HepG2 (cell line): ENCODE data around the gene SHISA6. TPM values are rescaled to one million over a fixed set of nuclear protein-coding genes. Genes with fewer than 3 reads are reported as not detected.

Source experiments
- ATAC-seq: fragments of 200-7000 bp; cut with Tn5 transposase; 3 replicates; pipeline ENCODE4 v1.9.1; 2020; ENCODE audit warnings: mild to moderate bottlenecking, moderate library complexity
- BruUV-seq: library from RNA; stranded (reverse); fragments of 400-500 nt; replicated peaks from 2 replicates; lab custom pipeline; 2021; lab: Mats Ljungman, UMichigan
- CTCF ChIA-PET: fragments of 300-600 bp; formaldehyde crosslinking; extraction: SDS; loops from one replicate; lab custom pipeline; 2021; ENCODE audit warnings: low total read pairs, inconsistent platforms, low intra/inter-chr PET ratio; lab: Yijun Ruan, JAX
- POLR2A ChIA-PET: fragments of 350-600 bp; sonication (Branson Sonifier 250); formaldehyde crosslinking; loops from one replicate; lab custom pipeline; 2020; ENCODE audit warnings: antibody characterized with exemption, inconsistent platforms; lab: Yijun Ruan, JAX
- DNase-seq: peaks from one replicate; pipeline ENCODE4 v3.0.0-alpha.2; 2015; ENCODE audit warnings: low spot score
- FAIRE-seq: peaks from 3 replicates; lab custom pipeline; 2011; peaks lifted over from hg19 to GRCh38; lab: Jason Lieb, UNC
- H2AFZ ChIP-seq: one replicate; pipeline ENCODE4 v1.6.1; 2011; ENCODE audit warnings: low read length, inconsistent platforms
- H3K27ac ChIP-seq: fragments of 300-600 bp; 3 replicates; pipeline ENCODE4 v1.8.0; 2011; ENCODE audit warnings: mixed run types, mild to moderate bottlenecking, mixed read lengths, low read length, inconsistent platforms; ENCODE audit not compliant: insufficient read depth; ENCODE audit errors: extremely low read length
- H3K27me3 ChIP-seq, 2 experiments: fragments of 200-600 bp in 1 of 2; 2 replicates in 1 of 2; 3 replicates in 1 of 2; pipeline versions ENCODE4 v1.6.0 to v1.8.0; 2011; ENCODE audit warnings: low read length in 2 of 2, mild to moderate bottlenecking in 2 of 2, moderate library complexity in 2 of 2, inconsistent platforms in 1 of 2; ENCODE audit not compliant: insufficient read depth in 2 of 2, control insufficient read depth in 1 of 2
- H3K36me3 ChIP-seq, 2 experiments: fragments of 200-600 bp in 1 of 2; replicated peaks in 1 of 2; 2 replicates in 1 of 2; 3 replicates in 1 of 2; pipeline versions ENCODE4 v1.5.1 to v1.8.0; 2011; ENCODE audit warnings: low read length in 2 of 2, inconsistent platforms in 1 of 2; ENCODE audit not compliant: insufficient read depth in 2 of 2, control insufficient read depth in 1 of 2
- H3K4me1 ChIP-seq: 2 replicates; pipeline ENCODE4 v1.5.1; 2012; ENCODE audit warnings: low read length, inconsistent platforms; ENCODE audit not compliant: insufficient read depth
- H3K4me2 ChIP-seq: 2 replicates; pipeline ENCODE4 v1.6.0; 2011; ENCODE audit warnings: low read depth, low read length, inconsistent platforms
- H3K4me3 ChIP-seq, 3 experiments: fragments of 200-600 bp in 1 of 3; sonication (generic), shearing (Covaris generic) in 1 of 3; replicated peaks in 1 of 3; 2 replicates each; pipeline ENCODE4 v1.5.1; 2011 to 2016; ENCODE audit warnings: low read length in 3 of 3, inconsistent platforms in 2 of 3, low read depth in 2 of 3, mild to moderate bottlenecking in 2 of 3, control low read depth in 1 of 3, mixed read lengths in 1 of 3; ENCODE audit not compliant: insufficient read depth in 1 of 3
- H3K79me2 ChIP-seq: one replicate; pipeline ENCODE4 v1.6.1; 2011; ENCODE audit warnings: low read length, inconsistent platforms; ENCODE audit not compliant: insufficient read depth
- H3K9ac ChIP-seq: 2 replicates; pipeline ENCODE4 v1.6.0; 2011; ENCODE audit warnings: mild to moderate bottlenecking, low read depth, low read length, inconsistent platforms; ENCODE audit not compliant: insufficient read depth
- H3K9me3 ChIP-seq: 2 replicates; pipeline ENCODE4 v1.5.1; 2012; ENCODE audit warnings: mild to moderate bottlenecking, low read length
- H4K20me1 ChIP-seq: 2 replicates; pipeline ENCODE4 v1.6.0; 2011; ENCODE audit warnings: inconsistent platforms, mild to moderate bottlenecking, low read length, moderate library complexity; ENCODE audit not compliant: insufficient read depth
- ADNP ChIP-seq: sonication (generic); formaldehyde crosslinking; IDR thresholded peaks from 2 replicates; pipeline ENCODE4 v1.4.0; 2020; ENCODE audit warnings: missing genetic modification reagents
- CHD2 ChIP-seq: IDR thresholded peaks from 2 replicates; pipeline ENCODE4 v1.6.1; 2011; ENCODE audit warnings: low read depth, low read length, improper control_type of control experiment
- FOXO1 ChIP-seq: sonication (generic); formaldehyde crosslinking; IDR thresholded peaks from 2 replicates; pipeline ENCODE4 v1.4.0; 2020; ENCODE audit warnings: missing genetic modification reagents
- GPBP1L1 ChIP-seq: sonication (generic); formaldehyde crosslinking; IDR thresholded peaks from 2 replicates; pipeline ENCODE4 v1.5.0; 2020; ENCODE audit warnings: mild to moderate bottlenecking, missing genetic modification reagents
- MXD4 ChIP-seq: IDR thresholded peaks from 2 replicates; pipeline ENCODE4 v1.6.1; 2016; ENCODE audit warnings: mild to moderate bottlenecking, missing biosample characterization, missing genetic modification reagents
- NFYC ChIP-seq: IDR thresholded peaks from 2 replicates; pipeline ENCODE4 v1.6.1; 2016; ENCODE audit warnings: missing genetic modification reagents, missing compliant biosample characterization
- PHF8 ChIP-seq: sonication (generic); formaldehyde crosslinking; IDR thresholded peaks from 2 replicates; pipeline ENCODE4 v1.5.0; 2020; ENCODE audit warnings: missing genetic modification reagents
- TOE1 ChIP-seq: sonication (generic); formaldehyde crosslinking; IDR thresholded peaks from 2 replicates; pipeline ENCODE4 v1.4.0; 2020; ENCODE audit warnings: mild to moderate bottlenecking, missing genetic modification reagents
- ZMAT5 ChIP-seq: sonication (generic); formaldehyde crosslinking; IDR thresholded peaks from 2 replicates; pipeline ENCODE4 v1.5.0; 2020; ENCODE audit warnings: mild to moderate bottlenecking, low read depth, missing genetic modification reagents, borderline replicate concordance
- ZMYM2 ChIP-seq: sonication (generic); formaldehyde crosslinking; IDR thresholded peaks from 2 replicates; pipeline ENCODE4 v1.8.0; 2022; ENCODE audit warnings: mild to moderate bottlenecking, missing genetic modification reagents
- ZNF296 ChIP-seq: sonication (generic); formaldehyde crosslinking; conservative IDR thresholded peaks from 2 replicates; pipeline ENCODE4 v1.5.0; 2020; ENCODE audit warnings: mild to moderate bottlenecking, missing genetic modification reagents
- ZNF331 ChIP-seq: sonication (generic); formaldehyde crosslinking; IDR thresholded peaks from 2 replicates; pipeline ENCODE4 v1.4.0; 2020; ENCODE audit warnings: missing genetic modification reagents
- ZNF468 ChIP-seq: sonication (generic); formaldehyde crosslinking; IDR thresholded peaks from 2 replicates; pipeline ENCODE4 v1.8.0; 2022; ENCODE audit warnings: mild to moderate bottlenecking, moderate library complexity, missing genetic modification reagents
- WGBS: methylation state at CpG from one replicate; pipeline ENCODE4 v1.1.6; 2017; ENCODE audit warnings: low lambda C conversion rate; 5-methylcytosine and 5-hydroxymethylcytosine counted together
- in situ Hi-C: cut with HindIII; loops from 2 replicates; pipeline ENCODE4 v1.10.0; 2017; ENCODE audit warnings: low pct_unique_long_range_greater_than_20kb; ENCODE audit not compliant: extremely low pct_ligation_motif_present
- intact Hi-C: fragments of 100-400 bp; cut with micrococcal nuclease; formaldehyde crosslinking; loops from one replicate; pipeline ENCODE4 v1.10.0; 2022; ENCODE audit not compliant: unreplicated experiment
- polyA plus RNA-seq, 8 experiments: library from polyadenylated mRNA; depleted of rRNA in 3 of 8; stranded (reverse) in 7 of 8; unstranded in 1 of 8; fragments of >200 nt; fragmentation: Illumina TruSeq in 4 of 8; extraction: Trizol in 4 of 8; gene quantifications; 2 replicates each; pipeline versions ENCODE4 v1.2.1 to v1.2.3, GENCODE V29; 2011 to 2016; ENCODE audit warnings: low read depth in 4 of 8, missing spikeins in 1 of 8, mixed read lengths in 1 of 8; ENCODE audit not compliant: insufficient read depth in 1 of 8
- total RNA-seq, 5 experiments: library from RNA; depleted of rRNA; stranded (reverse); fragments of >200 nt; fragmentation: Illumina TruSeq; extraction: Trizol; gene quantifications; 2 replicates each; pipeline ENCODE4 v1.2.3, GENCODE V29; 2016; ENCODE audit warnings: low read depth in 1 of 5
- TF ChIP-seq, protein P1 (sequence below): sonication (generic); formaldehyde crosslinking; IDR thresholded peaks from 2 replicates; pipeline ENCODE4 v1.4.0; 2020; ENCODE audit warnings: missing genetic modification reagents, mild to moderate bottlenecking, borderline replicate concordance
- TF ChIP-seq, protein P2 (sequence below): sonication (generic); formaldehyde crosslinking; IDR thresholded peaks from 2 replicates; pipeline ENCODE4 v1.5.1; 2020; ENCODE audit warnings: missing genetic modification reagents, mild to moderate bottlenecking, borderline replicate concordance

Gene SHISA6
- total and polyA plus RNA-seq, 2 of the 13 experiments (the other 11 are each of a cell fraction or from before 2014, with no cell fraction given): not detected

DNA sequence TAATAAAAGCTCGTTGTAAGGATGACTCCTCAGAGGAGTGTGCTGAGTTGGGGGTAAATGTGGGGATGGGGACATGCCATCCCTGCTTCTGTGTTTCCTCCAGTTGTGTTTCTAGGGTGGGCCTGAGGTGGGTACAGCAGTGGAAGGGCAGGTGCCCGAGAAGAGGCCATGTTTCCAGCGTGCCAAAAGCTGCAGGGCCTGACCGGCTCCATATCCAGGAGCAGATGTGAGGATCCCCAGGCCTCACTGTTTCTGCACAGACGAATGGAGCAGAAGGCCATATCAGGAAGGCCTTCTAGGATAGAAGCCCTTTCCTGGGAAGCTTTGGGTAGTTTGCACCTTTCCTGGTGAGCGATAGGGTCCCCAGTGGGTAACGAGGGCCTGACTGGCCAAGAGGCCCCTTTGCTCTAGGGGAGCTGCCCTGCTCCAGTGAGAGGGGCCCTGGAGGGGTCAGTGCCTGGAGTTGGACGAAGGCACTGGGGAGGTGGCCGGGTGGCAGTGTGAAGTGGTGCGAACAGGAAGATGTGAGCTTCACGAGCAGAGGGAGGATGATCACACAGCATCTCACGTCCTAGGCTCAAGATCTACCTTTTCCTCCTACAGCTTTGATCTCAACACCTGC, 62.9 kb downstream of the SHISA6 start:
- intact Hi-C loops (no loop called here), in situ Hi-C loops (no loop called here)
- Histone ChIP-seq H3K9me3 (no peaks in the 10 kb centered on the region), H4K20me1 (no peaks in the 10 kb centered on the region), H3K9ac (no peak overlapping the region), H3K36me3 (no peaks in the 10 kb centered on the region), H3K4me1 (no peaks in the 10 kb centered on the region), H3K27ac (no peak overlapping the region), H3K4me3 (no peak overlapping the region), H2AFZ (no peak overlapping the region)
- CTCF ChIA-PET: no interaction called here
- WGBS: 6% methylated on average over 10 of the region's 12 CpGs
- DNase-seq (no peak), ATAC-seq (no peak)
- no TSS peak for BruUV-seq
- TF ChIP-seq, protein P1, sequence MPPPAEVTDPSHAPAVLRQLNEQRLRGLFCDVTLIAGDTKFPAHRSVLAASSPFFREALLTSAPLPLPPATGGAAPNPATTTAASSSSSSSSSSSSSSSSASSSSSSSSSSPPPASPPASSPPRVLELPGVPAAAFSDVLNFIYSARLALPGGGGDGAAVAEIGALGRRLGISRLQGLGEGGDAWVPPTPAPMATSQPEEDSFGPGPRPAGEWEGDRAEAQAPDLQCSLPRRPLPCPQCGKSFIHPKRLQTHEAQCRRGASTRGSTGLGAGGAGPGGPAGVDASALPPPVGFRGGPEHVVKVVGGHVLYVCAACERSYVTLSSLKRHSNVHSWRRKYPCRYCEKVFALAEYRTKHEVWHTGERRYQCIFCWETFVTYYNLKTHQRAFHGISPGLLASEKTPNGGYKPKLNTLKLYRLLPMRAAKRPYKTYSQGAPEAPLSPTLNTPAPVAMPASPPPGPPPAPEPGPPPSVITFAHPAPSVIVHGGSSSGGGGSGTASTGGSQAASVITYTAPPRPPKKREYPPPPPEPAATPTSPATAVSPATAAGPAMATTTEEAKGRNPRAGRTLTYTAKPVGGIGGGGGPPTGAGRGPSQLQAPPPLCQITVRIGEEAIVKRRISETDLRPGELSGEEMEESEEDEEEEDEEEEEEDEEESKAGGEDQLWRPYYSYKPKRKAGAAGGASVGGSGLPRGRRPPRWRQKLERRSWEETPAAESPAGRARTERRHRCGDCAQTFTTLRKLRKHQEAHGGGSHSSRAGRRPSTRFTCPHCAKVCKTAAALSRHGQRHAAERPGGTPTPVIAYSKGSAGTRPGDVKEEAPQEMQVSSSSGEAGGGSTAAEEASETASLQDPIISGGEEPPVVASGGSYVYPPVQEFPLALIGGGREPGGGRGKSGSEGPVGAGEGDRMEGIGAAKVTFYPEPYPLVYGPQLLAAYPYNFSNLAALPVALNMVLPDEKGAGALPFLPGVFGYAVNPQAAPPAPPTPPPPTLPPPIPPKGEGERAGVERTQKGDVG (CRISPR knock-in tag): no peak
- no peak for TF ChIP-seq TOE1 (CRISPR knock-in tag)
- no peak for TF ChIP-seq NFYC (CRISPR knock-in tag)
- no peak for TF ChIP-seq GPBP1L1 (CRISPR knock-in tag)
- TF ChIP-seq ZMYM2 (CRISPR knock-in tag): no peak
- TF ChIP-seq, protein P2, sequence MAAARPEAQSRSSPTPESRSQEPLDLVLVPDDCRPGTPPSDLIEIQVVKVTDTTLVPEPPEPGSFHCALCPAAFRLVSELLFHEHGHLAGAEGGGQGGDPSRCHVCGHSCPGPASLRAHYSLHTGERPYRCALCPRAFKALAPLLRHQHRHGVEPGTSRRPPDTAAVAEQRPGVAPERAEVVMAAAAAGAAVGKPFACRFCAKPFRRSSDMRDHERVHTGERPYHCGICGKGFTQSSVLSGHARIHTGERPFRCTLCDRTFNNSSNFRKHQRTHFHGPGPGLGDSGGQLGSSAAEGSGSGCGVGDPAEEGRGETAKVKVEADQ: no peak
- TF ChIP-seq ZMAT5 (CRISPR knock-in tag): no peak
- no peak for TF ChIP-seq FOXO1
- no peak for TF ChIP-seq ZNF331 (CRISPR knock-in tag)
- no peak for TF ChIP-seq ADNP (CRISPR knock-in tag)
- TF ChIP-seq MXD4 (CRISPR knock-in tag): no peak
- TF ChIP-seq CHD2: no peak
- no peak for TF ChIP-seq PHF8 (CRISPR knock-in tag)
- TF ChIP-seq ZNF468 (CRISPR knock-in tag): no peak
- no peak for TF ChIP-seq ZNF296
- TF ChIP-seq, all 625 proteins: peak for 0
- no peaks in the 10 kb centered on the region for H3K79me2 ChIP-seq
- POLR2A ChIA-PET: no interaction called here
- no peak overlapping the region for H3K4me2 ChIP-seq
- H3K27me3 ChIP-seq: peaks cover 0 to 3% of the 10 kb centered on the region in 2 experiments; a peak in 1 of 5 replicates
- FAIRE-seq: no peak
